Metanephros (tissue), 1 donor: ENCODE results near the gene TMC8. TPM values are rescaled to one million over a fixed set of nuclear protein-coding genes. Genes with fewer than 3 reads are reported as not detected.

Experiments used
- total RNA-seq: library from RNA; depleted of rRNA; stranded (reverse); fragments of >200 nt; gene quantifications from one replicate; pipeline ENCODE4 v1.2.3, GENCODE V29; 2014

The TMC8 gene, protein sequence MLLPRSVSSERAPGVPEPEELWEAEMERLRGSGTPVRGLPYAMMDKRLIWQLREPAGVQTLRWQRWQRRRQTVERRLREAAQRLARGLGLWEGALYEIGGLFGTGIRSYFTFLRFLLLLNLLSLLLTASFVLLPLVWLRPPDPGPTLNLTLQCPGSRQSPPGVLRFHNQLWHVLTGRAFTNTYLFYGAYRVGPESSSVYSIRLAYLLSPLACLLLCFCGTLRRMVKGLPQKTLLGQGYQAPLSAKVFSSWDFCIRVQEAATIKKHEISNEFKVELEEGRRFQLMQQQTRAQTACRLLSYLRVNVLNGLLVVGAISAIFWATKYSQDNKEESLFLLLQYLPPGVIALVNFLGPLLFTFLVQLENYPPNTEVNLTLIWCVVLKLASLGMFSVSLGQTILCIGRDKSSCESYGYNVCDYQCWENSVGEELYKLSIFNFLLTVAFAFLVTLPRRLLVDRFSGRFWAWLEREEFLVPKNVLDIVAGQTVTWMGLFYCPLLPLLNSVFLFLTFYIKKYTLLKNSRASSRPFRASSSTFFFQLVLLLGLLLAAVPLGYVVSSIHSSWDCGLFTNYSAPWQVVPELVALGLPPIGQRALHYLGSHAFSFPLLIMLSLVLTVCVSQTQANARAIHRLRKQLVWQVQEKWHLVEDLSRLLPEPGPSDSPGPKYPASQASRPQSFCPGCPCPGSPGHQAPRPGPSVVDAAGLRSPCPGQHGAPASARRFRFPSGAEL
- 8.7 TPM for total RNA-seq

GRCh38 chr17:78130437-78131101, at the start of gene TMC8:
TSS of gene TMC8 (plus strand) at chr17:78130771. CDS start at chr17:78131589, 818 bp downstream.

DNA sequence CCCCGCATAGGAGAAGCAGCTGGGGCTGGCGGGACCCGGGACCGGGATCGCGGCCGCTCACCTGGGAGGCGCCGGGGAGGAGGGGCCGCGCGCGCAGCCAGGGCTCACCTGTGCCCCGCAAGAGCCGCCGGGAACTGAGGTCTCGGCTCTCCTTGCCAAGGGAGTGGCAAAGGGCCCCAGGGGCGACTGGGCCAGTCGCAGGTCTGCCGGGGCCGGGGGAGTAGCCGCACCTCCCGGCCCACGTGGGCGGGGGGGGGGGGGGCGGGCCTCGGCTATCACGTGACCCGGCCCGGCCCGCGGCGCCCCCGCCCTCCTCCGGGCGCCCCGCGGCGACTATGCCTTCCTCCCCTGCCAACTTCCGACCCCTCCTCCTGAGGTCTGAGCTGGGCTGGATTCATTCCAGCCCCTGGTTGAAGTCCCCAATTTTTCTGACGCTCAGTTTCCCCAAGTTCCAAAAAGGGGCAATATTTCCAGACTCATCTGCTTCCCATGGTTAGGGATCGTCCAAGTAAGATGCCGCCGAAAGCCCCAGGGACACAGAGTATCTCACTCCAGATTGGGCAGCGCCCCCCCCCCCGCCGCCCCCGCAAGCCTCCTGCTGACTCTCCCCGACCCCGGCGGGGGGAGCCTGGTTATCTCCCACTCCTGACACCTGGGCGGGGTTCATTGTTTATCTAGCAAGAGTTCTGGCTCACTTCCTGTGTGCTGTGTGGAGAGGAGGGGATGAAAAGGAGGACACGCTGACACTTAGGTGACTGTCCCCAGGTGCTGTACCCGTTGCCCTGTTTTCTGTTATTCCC, 1.8 kb upstream of the TMC8 start, which contains the start of gene TMC6:
TMC6 (minus strand) TSS at position 205 of the 800 bp plus-strand sequence. CDS start 1,923 bp downstream, outside the sequence.

DNA sequence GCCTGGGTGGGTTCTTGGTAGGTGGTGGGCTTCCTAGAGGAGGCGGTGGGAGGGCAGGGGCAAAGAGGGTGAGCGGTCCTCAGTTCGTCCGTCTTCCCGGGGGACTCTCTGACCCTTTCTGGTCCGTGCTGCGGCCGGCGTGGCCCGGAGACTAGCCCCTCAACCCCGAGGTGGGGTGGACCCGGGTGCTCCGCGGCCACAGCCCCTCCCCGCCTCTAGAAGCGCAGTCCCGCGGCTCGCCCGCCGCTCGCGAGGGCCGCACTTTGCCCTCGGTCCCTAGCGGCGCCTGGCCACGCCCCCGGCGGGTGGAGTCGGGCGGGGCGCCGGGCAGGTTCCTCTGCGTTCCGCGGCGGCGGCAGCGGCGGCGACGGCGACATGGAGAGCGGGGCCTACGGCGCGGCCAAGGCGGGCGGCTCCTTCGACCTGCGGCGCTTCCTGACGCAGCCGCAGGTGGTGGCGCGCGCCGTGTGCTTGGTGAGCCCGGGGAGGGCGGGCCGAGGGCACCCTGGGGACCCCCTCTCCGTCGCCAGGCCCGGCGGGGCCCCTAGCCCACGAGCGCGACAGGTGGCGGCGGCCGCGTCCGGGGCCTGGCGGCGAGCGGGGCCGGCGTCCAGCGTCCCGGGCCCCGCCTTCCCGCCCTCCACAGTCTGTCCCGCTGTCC, 37.8 kb downstream of the TMC8 start, which contains the start of gene SYNGR2:
SYNGR2 (plus strand) TSS at position 340 of the 661 bp plus-strand sequence; CDS start at position 376, 36 bp downstream.

DNA sequence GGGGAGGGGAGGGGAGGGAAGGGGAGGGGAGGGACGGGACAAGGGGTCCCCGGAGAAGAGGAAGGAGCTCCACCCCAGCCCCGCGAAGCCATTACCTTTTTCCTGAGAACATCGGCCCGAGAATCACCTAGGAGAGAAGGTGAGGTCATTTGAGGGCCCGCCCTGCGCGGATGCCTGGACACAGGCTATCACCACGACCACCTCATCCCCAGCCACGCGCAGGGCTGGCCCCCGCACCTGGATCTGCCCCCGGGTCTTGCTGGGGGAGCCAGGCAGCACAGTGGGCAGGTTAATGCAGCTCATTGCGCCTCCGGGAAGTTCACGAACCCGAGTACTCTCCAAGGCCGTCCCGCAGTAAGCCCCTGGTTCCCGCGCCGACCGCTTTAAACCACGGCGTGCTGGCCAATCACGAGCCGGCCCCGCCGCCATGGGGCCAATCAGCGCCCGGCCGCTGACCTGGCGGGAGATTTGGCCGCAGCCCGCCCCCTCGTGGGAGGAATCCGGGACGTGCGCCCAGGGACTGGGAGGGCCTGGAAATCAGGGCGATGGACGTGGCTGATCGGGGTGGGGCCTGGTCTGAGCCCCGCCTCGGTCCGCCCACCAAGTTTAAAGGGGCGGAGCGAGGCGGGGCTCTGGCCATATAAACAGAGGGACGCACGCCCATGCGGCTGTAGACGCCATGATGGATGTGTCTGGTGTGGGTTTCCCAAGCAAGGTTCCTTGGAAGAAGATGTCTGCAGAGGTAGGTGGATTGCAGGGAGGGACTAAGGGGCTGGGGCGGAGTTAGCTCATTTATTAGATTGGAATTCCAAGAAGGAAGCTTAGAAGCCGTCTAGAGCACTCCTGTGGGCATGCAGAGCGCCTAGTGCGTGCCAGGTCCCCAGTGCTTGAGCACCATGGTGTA, 56.4 kb downstream of the TMC8 start, which contains the start of the genes AFMID and TK1:
AFMID (plus strand) TSS at position 671 of the 904 bp plus-strand sequence; CDS start at position 680, 9 bp downstream.
TK1 (minus strand) TSS at position 361 of the 904 bp plus-strand sequence; CDS start at position 303, 58 bp downstream.

Other genes starting within 250 kb of the TMC8 start
- gene TNRC6C, start 172.1 kb upstream of the TMC8 start, total RNA-seq: 25.2 TPM
- 34.9 TPM for gene TMC6, start 2.0 kb upstream of the TMC8 start, total RNA-seq
- gene C17orf99, start 15.6 kb downstream of the TMC8 start, total RNA-seq: 4.2 TPM
- 53.0 TPM for gene SYNGR2, start 37.8 kb downstream of the TMC8 start, total RNA-seq
- 23.9 TPM for gene TK1, start 56.3 kb downstream of the TMC8 start, total RNA-seq
- 43.0 TPM for gene AFMID, start 56.6 kb downstream of the TMC8 start, total RNA-seq
- gene BIRC5, start 83.5 kb downstream of the TMC8 start, total RNA-seq: 18.5 TPM
- not detected for gene TMEM235, start 100.9 kb downstream of the TMC8 start, total RNA-seq
- 39.2 TPM for gene SOCS3, start 229.3 kb downstream of the TMC8 start, total RNA-seq
- gene PGS1, start 247.9 kb downstream of the TMC8 start, total RNA-seq: 47.3 TPM